ENCODE measurements around the gene AGBL3. TPM values are rescaled to one million over a fixed set of nuclear protein-coding genes. Genes with fewer than 3 reads are reported as not detected.

Gene AGBL3
- total RNA-seq, 1 donor from 2014 or later = 0.91 TPM

DNA sequence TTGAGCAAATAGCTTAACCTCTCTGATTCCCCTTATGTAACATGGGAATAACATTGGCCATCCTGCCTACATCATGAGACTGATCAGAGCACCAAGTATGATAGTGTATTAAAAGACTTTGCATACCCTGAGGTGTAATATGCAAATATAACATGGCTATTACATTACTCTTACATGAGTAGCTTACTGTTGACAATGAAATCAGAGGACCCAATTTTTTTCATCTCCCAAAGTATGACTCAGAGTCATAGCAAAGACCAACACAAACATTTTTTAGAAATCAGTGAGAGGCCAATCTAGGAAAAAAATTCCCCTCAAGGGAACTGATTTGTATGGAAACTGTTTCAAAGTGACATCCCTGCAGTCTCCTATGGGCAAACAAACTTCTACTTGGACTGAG is 114.5 kb downstream of the AGBL3 start:
- Histone ChIP-seq H3K36me3 (ENCODE audit: insufficient read depth, low read length) (no peaks in the 10 kb centered on the region), H3K79me2 (ENCODE audit: insufficient read depth, low read length) (no peaks in the 10 kb centered on the region), H3K4me3 (ENCODE audit: insufficient read depth, low read depth, low read length) (no peak overlapping the region), H4K20me1 (ENCODE audit: insufficient read depth, low read length) (no peaks in the 10 kb centered on the region), H3K9ac (ENCODE audit: low read length) (no peak overlapping the region), H3K4me1 (ENCODE audit: insufficient read depth, low read length) (no peaks in the 10 kb centered on the region), H3K27ac (ENCODE audit: low read depth, low read length) (no peak overlapping the region), H3K9me3 (ENCODE audit: insufficient read depth, low read depth, low read length) (no peaks in the 10 kb centered on the region), H2AFZ (ENCODE audit: low read depth, low read length) (no peak overlapping the region), H3K27me3 (ENCODE audit: insufficient read depth, low read length) (no peaks in the 10 kb centered on the region), H3K4me2 (ENCODE audit: low read length) (no peak overlapping the region)
- TF ChIP-seq EZH2 (IDR thresholded peaks at IDR 0.05; ENCODE audit: insufficient read depth, low read length) = no peak
- TF ChIP-seq, protein P1, sequence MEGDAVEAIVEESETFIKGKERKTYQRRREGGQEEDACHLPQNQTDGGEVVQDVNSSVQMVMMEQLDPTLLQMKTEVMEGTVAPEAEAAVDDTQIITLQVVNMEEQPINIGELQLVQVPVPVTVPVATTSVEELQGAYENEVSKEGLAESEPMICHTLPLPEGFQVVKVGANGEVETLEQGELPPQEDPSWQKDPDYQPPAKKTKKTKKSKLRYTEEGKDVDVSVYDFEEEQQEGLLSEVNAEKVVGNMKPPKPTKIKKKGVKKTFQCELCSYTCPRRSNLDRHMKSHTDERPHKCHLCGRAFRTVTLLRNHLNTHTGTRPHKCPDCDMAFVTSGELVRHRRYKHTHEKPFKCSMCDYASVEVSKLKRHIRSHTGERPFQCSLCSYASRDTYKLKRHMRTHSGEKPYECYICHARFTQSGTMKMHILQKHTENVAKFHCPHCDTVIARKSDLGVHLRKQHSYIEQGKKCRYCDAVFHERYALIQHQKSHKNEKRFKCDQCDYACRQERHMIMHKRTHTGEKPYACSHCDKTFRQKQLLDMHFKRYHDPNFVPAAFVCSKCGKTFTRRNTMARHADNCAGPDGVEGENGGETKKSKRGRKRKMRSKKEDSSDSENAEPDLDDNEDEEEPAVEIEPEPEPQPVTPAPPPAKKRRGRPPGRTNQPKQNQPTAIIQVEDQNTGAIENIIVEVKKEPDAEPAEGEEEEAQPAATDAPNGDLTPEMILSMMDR (IDR thresholded peaks at IDR 0.05; ENCODE audit: insufficient read depth, low read depth, low read length) = no peak
- FAIRE-seq (no peak), DNase-seq (ENCODE audit: low read depth) (peak; percentile 2)
- Mint-ChIP-seq H3K27me3 (ENCODE audit: low read depth, unreplicated experiment) (no peaks in the 10 kb centered on the region), H3K27ac (ENCODE audit: unreplicated experiment) (no peak overlapping the region), H3K9me3 (ENCODE audit: unreplicated experiment) (no peaks in the 10 kb centered on the region), H3K36me3 (ENCODE audit: low read depth, unreplicated experiment) (no peaks in the 10 kb centered on the region), H3K4me3 (ENCODE audit: unreplicated experiment) (no peak overlapping the region), H3K4me1 (ENCODE audit: low read depth, unreplicated experiment) (peaks cover 4% of the 10 kb centered on the region)

DNA sequence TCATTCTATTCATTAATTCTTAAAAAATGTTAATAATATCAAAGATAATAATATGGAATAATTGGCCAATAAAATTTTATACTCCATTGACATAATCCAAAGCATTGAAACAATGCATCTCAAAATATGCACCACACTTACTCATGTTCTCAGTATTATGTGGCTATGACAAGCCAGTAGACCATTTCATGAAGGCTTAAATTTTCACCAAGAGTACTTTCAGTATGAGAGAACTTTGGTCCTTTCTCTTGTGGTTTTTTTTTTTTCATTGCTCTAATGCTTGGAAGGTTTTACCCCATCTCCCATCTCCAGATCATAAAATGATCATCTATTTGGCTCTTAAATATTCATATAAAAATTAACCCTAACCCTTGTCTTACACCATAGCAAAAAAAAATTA is 116.1 kb downstream of the AGBL3 start:
- H3K27me3 ChIP-seq (ENCODE audit: insufficient read depth, low read length) = no peaks in the 10 kb centered on the region
- peaks cover 4% of the 10 kb centered on the region for H3K4me1 Mint-ChIP-seq (ENCODE audit: low read depth, unreplicated experiment)
- H3K36me3 Mint-ChIP-seq (ENCODE audit: low read depth, unreplicated experiment) = no peaks in the 10 kb centered on the region
- H3K4me2 ChIP-seq (ENCODE audit: low read length) = no peak overlapping the region
- no peak overlapping the region for H3K4me3 Mint-ChIP-seq (ENCODE audit: unreplicated experiment)
- no peaks in the 10 kb centered on the region for H3K9me3 Mint-ChIP-seq (ENCODE audit: unreplicated experiment)
- H3K27ac Mint-ChIP-seq (ENCODE audit: unreplicated experiment) = no peak overlapping the region
- no peaks in the 10 kb centered on the region for H3K9me3 ChIP-seq (ENCODE audit: insufficient read depth, low read depth, low read length)
- no peak overlapping the region for H3K9ac ChIP-seq (ENCODE audit: low read length)
- no peak for DNase-seq (ENCODE audit: low read depth)
- no peaks in the 10 kb centered on the region for H3K4me1 ChIP-seq (ENCODE audit: insufficient read depth, low read length)
- no peak for TF ChIP-seq EZH2 (IDR thresholded peaks at IDR 0.05; ENCODE audit: insufficient read depth, low read length)
- TF ChIP-seq, protein P1 (IDR thresholded peaks at IDR 0.05; ENCODE audit: insufficient read depth, low read depth, low read length) = no peak
- H3K79me2 ChIP-seq (ENCODE audit: insufficient read depth, low read length) = no peaks in the 10 kb centered on the region
- no peak overlapping the region for H2AFZ ChIP-seq (ENCODE audit: low read depth, low read length)
- H3K27ac ChIP-seq (ENCODE audit: low read depth, low read length) = no peak overlapping the region
- H4K20me1 ChIP-seq (ENCODE audit: insufficient read depth, low read length) = no peaks in the 10 kb centered on the region
- no peak for FAIRE-seq
- no peaks in the 10 kb centered on the region for H3K36me3 ChIP-seq (ENCODE audit: insufficient read depth, low read length)
- no peak overlapping the region for H3K4me3 ChIP-seq (ENCODE audit: insufficient read depth, low read depth, low read length)
- no peaks in the 10 kb centered on the region for H3K27me3 Mint-ChIP-seq (ENCODE audit: low read depth, unreplicated experiment)

DNA sequence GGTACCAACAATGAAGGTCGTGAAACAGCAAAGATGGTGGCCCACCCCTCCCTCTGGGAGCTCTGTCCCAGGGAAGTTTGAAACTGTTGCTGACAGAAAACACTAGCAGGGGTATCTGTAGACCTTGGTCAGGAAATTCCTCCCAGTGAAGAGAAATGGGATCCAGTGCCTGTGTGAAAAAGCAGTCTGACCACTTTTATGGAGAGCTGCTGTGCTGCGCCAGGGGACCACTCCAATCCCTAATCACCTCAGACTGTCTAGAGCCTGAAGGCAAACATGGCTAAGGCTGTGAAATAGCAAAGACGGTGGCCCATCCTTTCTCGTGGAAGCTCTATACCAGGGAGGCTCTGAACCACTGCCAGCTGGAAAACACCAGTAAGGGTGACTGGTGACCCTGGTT is 123.3 kb downstream of the AGBL3 start:
- Mint-ChIP-seq H3K9me3 (ENCODE audit: unreplicated experiment) (no peaks in the 10 kb centered on the region), H3K36me3 (ENCODE audit: low read depth, unreplicated experiment) (peaks cover 2% of the 10 kb centered on the region), H3K4me3 (ENCODE audit: unreplicated experiment) (no peak overlapping the region), H3K4me1 (ENCODE audit: low read depth, unreplicated experiment) (no peaks in the 10 kb centered on the region), H3K27me3 (ENCODE audit: low read depth, unreplicated experiment) (no peaks in the 10 kb centered on the region), H3K27ac (ENCODE audit: unreplicated experiment) (no peak overlapping the region)
- no peak overlapping the region for H3K27ac ChIP-seq (ENCODE audit: low read depth, low read length)
- H3K4me1 ChIP-seq (ENCODE audit: insufficient read depth, low read length) = no peaks in the 10 kb centered on the region
- no peak for FAIRE-seq
- H3K9ac ChIP-seq (ENCODE audit: low read length) = no peak overlapping the region
- no peaks in the 10 kb centered on the region for H3K9me3 ChIP-seq (ENCODE audit: insufficient read depth, low read depth, low read length)
- no peak for DNase-seq (ENCODE audit: low read depth)
- TF ChIP-seq EZH2 (IDR thresholded peaks at IDR 0.05; ENCODE audit: insufficient read depth, low read length) = no peak
- TF ChIP-seq, protein P1 (IDR thresholded peaks at IDR 0.05; ENCODE audit: insufficient read depth, low read depth, low read length) = no peak
- H3K79me2 ChIP-seq (ENCODE audit: insufficient read depth, low read length) = no peaks in the 10 kb centered on the region
- no peak overlapping the region for H3K4me2 ChIP-seq (ENCODE audit: low read length)
- no peak overlapping the region for H2AFZ ChIP-seq (ENCODE audit: low read depth, low read length)
- H3K36me3 ChIP-seq (ENCODE audit: insufficient read depth, low read length) = no peaks in the 10 kb centered on the region
- no peaks in the 10 kb centered on the region for H3K27me3 ChIP-seq (ENCODE audit: insufficient read depth, low read length)
- no peak overlapping the region for H3K4me3 ChIP-seq (ENCODE audit: insufficient read depth, low read depth, low read length)
- H4K20me1 ChIP-seq (ENCODE audit: insufficient read depth, low read length) = no peaks in the 10 kb centered on the region

Measured in astrocyte (in vitro differentiated cells and primary cell).